GM21717 (cell line): ENCODE measurements around the gene GPR153.

ENCODE experiments used
- ATAC-seq: cut with Tn5 transposase; IDR thresholded peaks from one replicate; pipeline ENCODE4 v1.9.1; 2021; ENCODE audit warnings: mild to moderate bottlenecking, moderate library complexity; ENCODE audit not compliant: unreplicated experiment

The GPR153 gene

DNA sequence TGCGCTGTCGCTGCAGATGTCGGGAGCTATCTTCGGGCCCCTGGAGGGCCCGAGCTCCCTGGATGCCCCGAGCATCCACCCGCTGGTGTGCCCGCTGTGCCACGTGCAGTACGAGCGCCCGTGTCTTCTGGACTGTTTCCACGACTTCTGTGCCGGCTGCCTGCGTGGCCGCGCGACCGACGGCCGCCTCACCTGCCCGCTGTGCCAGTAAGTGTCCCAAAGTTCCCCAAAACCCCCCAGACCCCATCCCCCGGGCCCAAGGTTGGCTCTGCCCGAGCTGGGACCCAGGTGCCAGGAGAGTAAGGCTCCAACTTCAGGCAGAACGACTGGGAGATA, 54.4 kb downstream of the GPR153 start:
- ATAC-seq = no peak

DNA sequence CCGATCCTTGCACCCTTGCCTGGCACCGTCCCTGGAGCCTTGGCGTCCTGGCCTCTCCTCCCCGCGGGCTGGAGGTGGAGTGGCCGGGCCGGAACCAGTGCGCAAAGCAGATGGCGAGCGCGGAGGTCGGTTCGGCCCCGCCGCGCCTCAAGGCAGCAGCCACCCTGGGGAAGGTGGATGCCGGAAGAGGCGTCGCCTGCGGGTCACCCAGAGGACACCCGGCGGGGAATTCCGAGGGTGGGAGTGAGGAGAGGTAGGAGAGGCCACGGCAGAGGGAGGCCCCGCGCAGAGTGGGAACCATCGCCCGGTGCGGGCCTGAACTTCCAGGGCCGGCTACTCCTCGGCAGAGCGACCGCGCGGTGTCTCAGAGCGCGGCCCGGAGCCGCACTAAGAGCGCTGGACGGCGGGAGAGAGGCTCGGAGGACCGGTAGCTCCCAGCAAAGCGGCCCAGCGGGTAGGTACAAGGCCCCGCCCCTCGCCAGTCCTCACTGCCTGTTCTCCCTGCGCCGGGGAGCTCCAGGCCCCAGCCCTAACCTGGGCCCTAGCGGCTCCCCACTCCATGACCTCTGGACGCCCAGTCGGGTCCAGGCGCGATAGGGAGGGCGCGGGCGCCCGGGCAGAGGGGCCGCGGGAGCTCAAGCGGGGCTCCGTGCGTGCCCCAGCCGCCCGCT, 54.9 kb downstream of the GPR153 start, which contains the start of gene RNF207:
RNF207 (plus strand) TSS at position 271 of the 671 bp plus-strand sequence. CDS start 417 bp downstream, outside the sequence.
- peak; percentile 66 for ATAC-seq

DNA sequence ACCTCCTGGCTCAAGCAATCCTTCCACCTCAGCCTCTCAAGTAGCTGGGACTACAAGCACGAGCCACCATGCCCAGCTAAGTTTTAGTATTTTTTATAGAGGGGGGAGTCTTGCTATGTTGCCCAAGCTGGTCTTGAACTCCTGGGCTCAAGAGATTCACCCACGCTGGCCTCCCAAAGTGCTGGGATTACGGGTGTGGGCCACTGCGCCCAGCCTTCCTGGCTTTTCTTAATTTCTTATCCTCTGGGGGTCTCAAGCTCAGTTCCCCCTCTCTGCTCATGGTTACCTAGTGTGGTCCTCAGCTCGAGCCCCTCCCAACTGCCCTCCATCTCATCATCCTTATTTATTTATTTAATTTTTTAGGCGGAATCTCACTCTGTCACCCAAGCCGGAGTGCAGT, 58.6 kb downstream of the GPR153 start:
- no peak for ATAC-seq

DNA sequence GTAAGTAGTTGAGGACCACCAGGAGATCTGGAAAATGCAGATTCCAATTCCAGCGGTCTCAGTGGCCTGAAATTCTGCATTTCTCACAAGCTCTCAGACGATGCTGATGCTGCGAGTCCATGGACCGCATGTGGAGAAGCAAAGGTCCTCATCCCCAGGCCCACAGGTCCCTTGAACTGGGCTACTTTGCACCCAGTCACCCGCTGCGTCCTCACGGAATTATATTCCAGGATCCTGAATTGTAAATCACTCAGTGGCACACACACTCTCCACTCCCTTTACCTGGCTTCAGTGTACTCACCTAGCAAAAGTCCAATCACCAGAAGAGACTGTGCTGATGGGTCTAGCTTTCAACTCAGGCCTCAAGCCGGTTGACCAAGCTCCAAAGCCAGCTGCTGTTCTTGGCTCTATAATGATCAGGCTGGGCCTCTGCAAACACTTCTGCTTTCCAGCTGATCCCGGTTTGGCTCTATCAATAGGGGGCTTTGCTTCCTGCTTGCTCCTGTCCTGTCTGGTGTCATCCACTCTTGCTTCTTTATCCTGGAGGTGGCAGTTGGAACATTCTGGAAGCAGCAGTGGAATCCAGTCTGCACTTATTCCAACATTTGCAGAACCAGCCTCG, 60.6 kb downstream of the GPR153 start:
- ATAC-seq = no peak

DNA sequence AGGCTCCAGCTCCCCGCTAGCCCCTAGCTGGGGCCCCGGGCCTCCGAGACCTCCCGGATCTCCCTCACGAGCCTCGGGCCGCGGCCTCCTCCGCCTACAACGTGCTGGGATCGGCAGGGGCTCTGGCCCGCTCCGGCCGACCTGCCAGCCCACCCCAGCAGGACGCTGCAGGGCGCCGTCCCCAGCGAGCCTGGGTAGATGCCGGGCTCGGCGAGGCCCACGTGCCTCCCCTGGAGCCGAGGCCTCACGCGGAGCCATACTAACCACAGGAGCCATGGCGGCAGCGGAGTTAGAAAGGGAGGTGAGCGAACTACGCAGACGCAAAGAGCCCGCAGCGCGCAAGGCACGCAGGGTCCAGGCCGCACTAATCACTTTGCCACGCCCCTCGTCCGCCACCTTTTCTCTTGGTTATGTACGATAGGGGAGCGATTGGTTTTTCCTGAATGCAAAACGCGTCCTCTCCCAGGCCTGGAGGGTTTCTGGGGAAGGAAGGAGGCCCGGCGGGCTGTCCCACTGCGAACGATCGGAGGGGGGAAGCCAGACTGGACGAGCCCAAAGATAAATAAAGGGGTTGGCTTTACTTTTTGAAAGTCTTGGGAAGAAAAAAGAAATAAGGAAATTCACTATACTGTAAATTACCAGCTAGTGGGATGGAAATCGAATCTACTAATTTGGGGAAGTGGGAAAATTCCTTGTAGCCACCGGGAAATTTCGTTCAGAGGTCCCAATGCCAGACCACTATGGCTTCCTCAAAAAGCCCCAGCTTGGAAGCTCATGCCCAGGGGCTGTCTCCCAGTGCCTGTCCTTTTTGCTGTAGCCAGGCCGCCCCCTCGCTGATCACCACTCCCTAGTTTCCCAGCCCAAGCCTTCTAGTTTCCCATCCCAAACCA, 61.4 kb downstream of the GPR153 start, which contains the start of gene RPL22:
RPL22 (minus strand) TSS at position 298 of the 890 bp plus-strand sequence; CDS start at position 276, 22 bp downstream.
- ATAC-seq = peak; percentile 94

DNA sequence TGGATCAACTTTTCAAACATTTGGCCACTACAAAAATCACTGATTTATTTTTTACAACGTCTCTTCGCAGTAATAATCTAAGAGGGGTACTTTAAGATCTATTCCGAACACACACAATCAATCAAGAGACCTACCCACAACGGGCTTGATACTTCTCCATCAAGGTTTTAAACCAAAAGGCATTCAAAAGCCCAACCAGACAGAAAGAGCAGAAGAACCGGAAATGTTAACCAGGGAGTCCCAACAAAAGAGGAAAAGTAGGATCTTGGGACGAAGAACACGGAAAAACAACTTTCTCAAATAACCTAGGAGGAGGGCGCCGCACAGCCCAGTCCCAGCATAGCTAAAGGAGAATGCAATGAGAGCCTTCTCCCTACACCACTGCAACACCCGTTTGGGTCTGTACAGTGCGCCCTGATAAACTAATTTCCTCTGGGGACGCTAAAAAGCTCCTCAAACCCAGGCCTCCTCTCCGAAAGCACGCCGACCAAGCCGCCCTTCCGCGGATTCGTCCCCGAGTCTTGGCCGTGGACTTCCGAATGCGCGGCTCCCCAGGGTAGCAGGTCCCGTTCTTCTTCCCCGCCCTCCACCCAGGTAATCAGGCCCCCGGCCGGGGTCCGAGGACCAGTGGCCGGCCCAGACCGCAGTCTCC, 62.1 kb downstream of the GPR153 start:
- ATAC-seq = peak; percentile 21

DNA sequence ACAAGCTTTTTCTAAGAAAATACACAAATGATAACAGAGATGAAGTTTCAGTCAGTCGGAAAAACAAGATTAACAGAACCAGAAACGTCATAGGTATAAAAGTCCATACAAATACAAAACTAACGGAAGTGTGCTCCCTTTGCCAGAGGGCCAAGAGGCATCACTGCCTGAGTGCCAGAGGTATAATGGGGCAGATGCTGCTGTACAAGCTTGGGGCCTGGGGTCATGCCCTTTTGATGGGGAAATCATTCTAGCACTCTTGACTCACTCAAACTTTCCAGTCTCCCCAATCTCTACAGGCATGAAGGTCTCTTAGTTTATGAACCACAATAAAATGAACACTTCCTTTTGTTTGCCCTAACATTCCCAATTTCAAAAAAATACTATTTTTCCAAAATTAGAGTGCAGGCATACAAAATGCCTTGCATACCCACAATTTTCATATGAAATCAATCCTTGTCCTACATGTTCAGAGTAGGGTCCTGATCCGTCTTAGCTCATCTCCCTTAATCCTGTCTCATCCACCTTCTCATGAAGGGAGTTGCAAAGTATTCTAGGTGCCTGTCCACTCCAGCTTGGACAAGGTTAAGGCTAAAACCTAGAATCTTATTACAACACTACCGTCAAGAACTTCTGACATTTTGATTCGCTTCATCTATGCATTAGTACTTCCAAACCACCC, 63.0 kb downstream of the GPR153 start:
- ATAC-seq = no peak
